T-cell (primary cell): ENCODE measurements around the gene CRB1. TPM values are rescaled to one million over a fixed set of nuclear protein-coding genes. Genes with fewer than 3 reads are reported as not detected.

Source experiments
- ATAC-seq, 4 experiments: fragments of 200-7000 bp in 3 of 4; fragments of 150-1000 bp in 1 of 4; cut with Tn5 transposase; replicated peaks in 1 of 4; 1 replicate in 3 of 4; 2 replicates in 1 of 4; pipeline ENCODE4 v1.10.0; 2021; ENCODE audit warnings: moderate library complexity in 3 of 4, mild to moderate bottlenecking in 2 of 4, moderate number of reproducible peaks in 1 of 4
- CTCF ChIA-PET, 2 donors: fragments of 300-600 bp; sonication (Branson Sonifier 250); formaldehyde crosslinking; loops; one replicate each; lab custom pipeline; 2022; ENCODE audit warnings: antibody characterized with exemption in 2 of 2; lab: Charles Lee
- POLR2A ChIA-PET, 2 donors: fragments of 300-600 bp; sonication (Branson Sonifier 250); formaldehyde crosslinking; loops; one replicate each; lab custom pipeline; 2022; ENCODE audit warnings: antibody characterized with exemption in 2 of 2; lab: Charles Lee
- DNase-seq, 35 experiments: peaks; one replicate each; pipeline versions ENCODE4 v3.0.0 to v3.0.0-alpha.2; 2013 to 2023
- H3K27ac ChIP-seq: one replicate; pipeline ENCODE4 v1.5.1; 2013; ENCODE audit warnings: low read length
- H3K27me3 ChIP-seq, 2 experiments: replicated peaks in 1 of 2; 1 replicate in 1 of 2; 2 replicates in 1 of 2; pipeline versions ENCODE4 v1.6.1 to v1.7.0; 2013; ENCODE audit warnings: low read length in 1 of 2, mixed read lengths in 1 of 2; ENCODE audit not compliant: control insufficient read depth in 2 of 2, insufficient read depth in 2 of 2; ENCODE audit errors: extremely low read depth in 1 of 2
- H3K36me3 ChIP-seq, 2 donors: 1 replicate in 1 of 2; 2 replicates in 1 of 2; pipeline versions ENCODE4 v1.6.1 to v1.7.0; 2013; ENCODE audit warnings: low read length in 1 of 2; ENCODE audit not compliant: control insufficient read depth in 2 of 2, insufficient read depth in 1 of 2; ENCODE audit errors: extremely low read depth in 1 of 2
- H3K4me1 ChIP-seq, 2 experiments: 1 replicate in 1 of 2; 2 replicates in 1 of 2; pipeline versions ENCODE4 v1.6.1 to v1.7.0; 2013; ENCODE audit warnings: low read length in 2 of 2, mixed read lengths in 1 of 2; ENCODE audit not compliant: insufficient read depth in 2 of 2, control insufficient read depth in 1 of 2; ENCODE audit errors: extremely low read depth in 1 of 2
- H3K4me3 ChIP-seq, 2 donors: 1 replicate in 1 of 2; 2 replicates in 1 of 2; pipeline versions ENCODE4 v1.5.1 to v1.7.0; 2013; ENCODE audit warnings: mild to moderate bottlenecking in 2 of 2, low read length in 1 of 2, moderate library complexity in 1 of 2; ENCODE audit not compliant: control insufficient read depth in 1 of 2; ENCODE audit errors: extremely low read depth in 1 of 2
- H3K9me3 ChIP-seq: 2 replicates; pipeline ENCODE4 v1.7.0; 2013
- H3K27ac Mint-ChIP-seq, 2 donors: one replicate each; pipeline ENCODE4 v1.8.0; 2020 to 2021; ENCODE audit warnings: mild to moderate bottlenecking in 2 of 2, mixed read lengths in 2 of 2
- H3K27me3 Mint-ChIP-seq, 2 donors: one replicate each; pipeline ENCODE4 v1.8.0; 2021 to 2022; ENCODE audit warnings: mixed read lengths in 2 of 2
- H3K36me3 Mint-ChIP-seq: one replicate; pipeline ENCODE4 v1.8.0; 2021; ENCODE audit warnings: mixed read lengths
- H3K4me1 Mint-ChIP-seq, 3 donors: one replicate each; pipeline ENCODE4 v1.8.0; 2020 to 2022; ENCODE audit warnings: mixed read lengths in 3 of 3, mild to moderate bottlenecking in 1 of 3
- H3K4me3 Mint-ChIP-seq, 3 donors: one replicate each; pipeline ENCODE4 v1.8.0; 2020 to 2022; ENCODE audit warnings: mild to moderate bottlenecking in 3 of 3, mixed read lengths in 3 of 3, moderate library complexity in 3 of 3
- H3K9me3 Mint-ChIP-seq, 3 donors: one replicate each; pipeline ENCODE4 v1.8.0; 2020 to 2022; ENCODE audit warnings: mixed read lengths in 3 of 3
- WGBS: methylation state at CpG from one replicate; pipeline ENCODE4 v1.1.5; 2013; ENCODE audit warnings: missing lambda C conversion rate; ENCODE audit not compliant: insufficient coverage; 5-methylcytosine and 5-hydroxymethylcytosine counted together
- total RNA-seq, 35 experiments: library from RNA in 6 of 35; stranded (reverse) in 6 of 35; fragments of 120-200 nt in 1 of 35; gene quantifications; one replicate each; pipeline versions ENCODE4 v1.2.1 to v1.2.4 and lab custom pipeline; 2013 to 2026

The CRB1 gene
- total RNA-seq, 5 donors from 2014 or later (not counting 1 experiment from before 2014, with no cell fraction given): 0.09 to 0.47 (median 0.33) TPM

DNA sequence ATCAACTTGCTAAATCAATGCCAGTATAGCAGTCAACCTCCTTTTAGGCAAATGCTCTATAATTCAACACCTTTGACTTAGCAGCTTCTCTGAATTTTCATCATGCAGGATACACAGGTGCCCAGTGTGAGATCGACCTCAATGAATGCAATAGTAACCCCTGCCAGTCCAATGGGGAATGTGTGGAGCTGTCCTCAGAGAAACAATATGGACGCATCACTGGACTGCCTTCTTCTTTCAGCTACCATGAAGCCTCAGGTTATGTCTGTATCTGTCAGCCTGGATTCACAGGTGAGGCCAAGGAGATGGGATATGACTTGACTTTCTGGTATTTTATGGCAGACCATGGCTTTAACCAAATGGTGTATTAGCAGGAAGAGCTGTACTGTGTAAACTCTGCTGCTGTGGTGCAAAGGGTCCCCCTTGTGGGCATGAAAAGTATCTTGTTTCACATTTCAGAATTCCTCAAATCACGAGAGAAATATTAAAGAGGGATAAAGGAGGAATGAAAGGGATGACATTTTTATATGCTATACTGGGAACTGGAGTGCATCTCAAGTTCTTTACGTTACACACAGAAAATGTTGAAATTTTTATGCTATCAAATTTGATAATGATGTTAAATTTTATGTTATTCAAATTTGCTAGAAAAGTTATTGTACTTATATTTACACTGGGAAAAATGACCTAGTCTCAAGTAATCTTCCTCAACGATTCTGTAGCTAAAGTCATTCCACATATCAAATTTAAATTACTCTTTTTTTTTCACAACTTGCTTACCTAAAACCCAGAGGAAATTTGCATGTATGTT lies 88.9 kb downstream of the CRB1 start:
- Histone ChIP-seq H3K4me1 (no peaks in the 10 kb centered on the region), H3K9me3 (no peaks in the 10 kb centered on the region), H3K27ac (no peak overlapping the region), H3K4me3 (no peak overlapping the region), H3K36me3 (no peaks in the 10 kb centered on the region), H3K27me3 (no peaks in the 10 kb centered on the region)
- no peaks in the 10 kb centered on the region for H3K27me3 Mint-ChIP-seq
- 86% methylated on average over 1 of the region's 5 CpGs for WGBS
- H3K36me3 Mint-ChIP-seq: no peaks in the 10 kb centered on the region
- peak in 1 of 4 experiments; percentile 57 for ATAC-seq
- DNase-seq: peak in 13 of 35 experiments; percentile 2 to 56 (median 5)
- POLR2A ChIA-PET: interaction anchor here in 1 of 2 donors (0.6 kb wide), 1 partner anchor 547 kb away, joined by 3 read pairs; no protein-coding TSS in a partner anchor
- CTCF ChIA-PET: interaction anchor here (0.7 to 3.4 kb wide), 9 partner anchors 29 to 177 kb away, joined by 3 to 25 read pairs (median 3); no protein-coding TSS in a partner anchor
- no peak overlapping the region for H3K27ac Mint-ChIP-seq
- H3K4me1 Mint-ChIP-seq: peaks cover 0 to 5% (median 0%) of the 10 kb centered on the region in 3 donors
- no peak overlapping the region for H3K4me3 Mint-ChIP-seq
- H3K9me3 Mint-ChIP-seq: no peaks in the 10 kb centered on the region

DNA sequence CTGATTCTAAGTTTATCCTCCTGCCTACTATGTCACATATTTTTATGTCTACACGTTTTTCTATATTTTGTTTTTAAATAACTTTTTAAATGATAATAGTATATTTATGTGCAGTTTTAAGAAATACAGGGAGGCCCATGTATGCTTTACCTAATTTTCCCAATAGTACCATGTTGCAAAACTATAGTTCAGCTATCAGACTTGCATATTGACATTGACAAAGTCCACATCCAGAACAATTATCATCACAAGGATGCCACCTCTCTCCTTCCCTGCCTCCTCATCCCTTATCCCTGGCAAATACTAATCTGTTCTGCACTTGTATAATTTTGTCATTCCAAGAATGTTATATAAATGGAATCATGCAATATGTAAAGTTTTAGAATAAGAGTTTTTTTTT lies 90.9 kb downstream of the CRB1 start:
- Histone ChIP-seq H3K27me3 (no peaks in the 10 kb centered on the region), H3K4me1 (no peaks in the 10 kb centered on the region), H3K9me3 (no peaks in the 10 kb centered on the region), H3K36me3 (no peaks in the 10 kb centered on the region), H3K27ac (no peak overlapping the region), H3K4me3 (no peak overlapping the region)
- no peaks in the 10 kb centered on the region for H3K27me3 Mint-ChIP-seq
- no peak overlapping the region for H3K4me3 Mint-ChIP-seq
- no peak overlapping the region for H3K27ac Mint-ChIP-seq
- ATAC-seq (no peak), DNase-seq (no peak)
- no peaks in the 10 kb centered on the region for H3K36me3 Mint-ChIP-seq
- POLR2A ChIA-PET: no interaction called here
- H3K4me1 Mint-ChIP-seq: peaks cover 0 to 5% (median 0%) of the 10 kb centered on the region in 3 donors
- CTCF ChIA-PET: interaction anchor here (0.6 to 3.4 kb wide), 4 partner anchors 41 to 1802 kb away, joined by 3 to 20 read pairs (median 4); no protein-coding TSS in a partner anchor
- no peaks in the 10 kb centered on the region for H3K9me3 Mint-ChIP-seq
- no CpG with 5 or more reads among the region's 1 CpG for WGBS

DNA sequence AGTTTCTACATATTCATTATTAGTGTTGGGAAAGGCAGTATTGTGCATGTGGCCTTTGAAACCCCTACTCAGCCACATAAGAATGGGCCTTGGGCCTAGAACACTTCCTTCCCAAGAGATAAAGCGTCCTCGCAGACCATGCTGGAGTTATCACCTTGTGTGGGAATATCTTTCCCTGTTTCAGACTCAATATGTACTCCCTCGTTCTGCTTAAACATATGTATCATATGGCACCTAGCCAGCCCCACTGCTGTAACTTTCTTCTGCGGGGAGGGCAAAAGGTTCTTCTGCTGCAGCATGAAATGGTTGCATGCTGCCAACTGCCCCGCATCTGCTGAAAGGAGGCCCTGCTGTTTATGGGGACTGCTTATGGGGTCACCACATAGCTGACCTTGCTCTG lies 92.0 kb downstream of the CRB1 start:
- Histone ChIP-seq H3K9me3 (no peaks in the 10 kb centered on the region), H3K27ac (no peak overlapping the region), H3K4me1 (no peaks in the 10 kb centered on the region), H3K27me3 (no peaks in the 10 kb centered on the region), H3K36me3 (no peaks in the 10 kb centered on the region), H3K4me3 (no peak overlapping the region)
- no peak for DNase-seq
- H3K4me1 Mint-ChIP-seq: peaks cover 0 to 5% (median 0%) of the 10 kb centered on the region in 3 donors
- ATAC-seq: no peak
- H3K27me3 Mint-ChIP-seq: no peaks in the 10 kb centered on the region
- ChIA-PET POLR2A (no interaction called here), CTCF (no interaction called here)
- H3K9me3 Mint-ChIP-seq: no peaks in the 10 kb centered on the region
- no peaks in the 10 kb centered on the region for H3K36me3 Mint-ChIP-seq
- H3K27ac Mint-ChIP-seq: no peak overlapping the region
- no peak overlapping the region for H3K4me3 Mint-ChIP-seq
- WGBS: 50% methylated on average over 1 of the region's 5 CpGs

DNA sequence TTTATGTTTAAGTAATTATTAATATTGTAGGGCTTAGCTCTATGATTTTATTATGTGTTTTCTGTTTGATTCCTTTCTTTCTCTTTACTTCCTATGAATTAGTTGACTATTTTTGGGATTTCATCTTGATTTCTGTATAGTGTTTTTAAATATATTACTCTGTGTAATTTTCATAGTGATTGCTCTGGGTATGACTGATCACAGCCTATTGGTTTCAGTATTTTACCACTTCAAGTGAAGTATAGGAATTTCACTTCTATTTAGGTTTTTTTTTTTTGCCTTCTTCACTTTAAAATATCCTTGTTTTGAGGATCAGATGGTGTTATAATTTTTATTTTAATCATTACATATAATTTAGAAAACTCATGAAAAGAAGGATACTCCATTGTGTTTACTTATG lies 94.8 kb downstream of the CRB1 start:
- Histone ChIP-seq H3K27me3 (no peaks in the 10 kb centered on the region), H3K4me3 (no peak overlapping the region), H3K4me1 (no peaks in the 10 kb centered on the region), H3K27ac (no peak overlapping the region), H3K36me3 (no peaks in the 10 kb centered on the region), H3K9me3 (no peaks in the 10 kb centered on the region)
- Mint-ChIP-seq H3K27ac (no peak overlapping the region), H3K9me3 (no peaks in the 10 kb centered on the region), H3K27me3 (peaks cover 0 to 6% of the 10 kb centered on the region in 2 donors), H3K36me3 (no peaks in the 10 kb centered on the region), H3K4me1 (no peaks in the 10 kb centered on the region), H3K4me3 (no peak overlapping the region)
- DNase-seq (no peak), ATAC-seq (no peak)
- ChIA-PET CTCF (no interaction called here), POLR2A (no interaction called here)

DNA sequence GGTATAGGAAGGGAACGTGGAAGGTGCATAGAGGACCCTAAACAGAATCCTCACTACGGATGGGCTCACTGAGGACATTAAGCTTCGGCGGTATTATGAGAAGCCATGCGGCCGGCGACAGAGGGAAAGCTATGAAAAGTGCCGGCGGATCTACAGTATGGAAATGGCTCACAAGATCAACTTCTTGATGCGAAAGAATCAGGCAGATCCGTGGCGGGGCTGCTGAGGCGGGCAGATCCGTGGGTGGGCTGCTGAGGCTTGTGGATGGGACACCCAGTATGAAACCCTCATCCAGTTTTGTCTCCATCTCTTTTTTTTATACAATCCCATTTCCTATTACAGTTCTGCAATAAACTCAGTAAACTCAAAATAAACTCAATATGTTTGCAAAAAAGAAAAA lies 95.8 kb downstream of the CRB1 start:
- WGBS: 93% methylated on average over 12 of the region's 14 CpGs
- DNase-seq (no peak), ATAC-seq (no peak)
- Mint-ChIP-seq H3K4me1 (no peaks in the 10 kb centered on the region), H3K27ac (no peak overlapping the region), H3K36me3 (no peaks in the 10 kb centered on the region), H3K4me3 (no peak overlapping the region), H3K9me3 (no peaks in the 10 kb centered on the region), H3K27me3 (peaks cover 0 to 6% of the 10 kb centered on the region in 2 donors)
- Histone ChIP-seq H3K4me3 (no peak overlapping the region), H3K9me3 (no peaks in the 10 kb centered on the region), H3K4me1 (no peaks in the 10 kb centered on the region), H3K27me3 (no peaks in the 10 kb centered on the region), H3K27ac (no peak overlapping the region), H3K36me3 (no peaks in the 10 kb centered on the region)
- POLR2A ChIA-PET: no interaction called here
- CTCF ChIA-PET: no interaction called here

DNA sequence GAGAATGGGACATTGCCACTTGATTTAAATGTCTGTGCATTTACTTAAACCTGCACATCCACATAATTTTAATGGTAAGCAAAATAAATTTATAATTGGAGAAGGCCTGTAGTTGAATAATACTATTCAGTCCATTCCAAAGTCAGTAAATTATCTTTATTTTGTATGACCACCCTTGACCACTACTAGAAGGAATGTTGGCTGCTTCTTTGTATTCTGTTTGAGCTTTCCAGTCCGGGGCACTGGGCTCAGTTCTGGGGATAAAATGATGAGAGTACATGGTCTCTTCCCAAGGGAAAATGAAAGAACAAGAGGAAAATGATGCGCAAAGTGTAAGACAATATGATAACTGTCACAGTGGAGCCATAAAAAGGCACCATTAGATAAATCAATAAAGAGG lies 98.9 kb downstream of the CRB1 start:
- no peak overlapping the region for H3K27ac Mint-ChIP-seq
- ATAC-seq: no peak
- Histone ChIP-seq H3K4me1 (no peaks in the 10 kb centered on the region), H3K4me3 (no peak overlapping the region), H3K27me3 (no peaks in the 10 kb centered on the region), H3K9me3 (no peaks in the 10 kb centered on the region), H3K27ac (no peak overlapping the region), H3K36me3 (no peaks in the 10 kb centered on the region)
- H3K4me3 Mint-ChIP-seq: no peak overlapping the region
- no peaks in the 10 kb centered on the region for H3K36me3 Mint-ChIP-seq
- CTCF ChIA-PET: no interaction called here
- POLR2A ChIA-PET: no interaction called here
- no peak for DNase-seq
- no peaks in the 10 kb centered on the region for H3K9me3 Mint-ChIP-seq
- H3K4me1 Mint-ChIP-seq: no peaks in the 10 kb centered on the region
- WGBS: 100% methylated on average over 2 of the region's 2 CpGs
- H3K27me3 Mint-ChIP-seq: peaks cover 0 to 6% of the 10 kb centered on the region in 2 donors
